COLO668 (cell line): Measurements from ENCODE around the gene AFAP1.

Experiments used
- DNase-seq: peaks from one replicate; lab custom pipeline; 2025; ENCODE audit not compliant: unreplicated experiment; lab: John Stamatoyannopoulos, UW

The AFAP1 gene

GRCh38 chr4:7970361-7970946, 30.8 kb upstream of the AFAP1 start:
- DNase-seq, result no peak

DNA sequence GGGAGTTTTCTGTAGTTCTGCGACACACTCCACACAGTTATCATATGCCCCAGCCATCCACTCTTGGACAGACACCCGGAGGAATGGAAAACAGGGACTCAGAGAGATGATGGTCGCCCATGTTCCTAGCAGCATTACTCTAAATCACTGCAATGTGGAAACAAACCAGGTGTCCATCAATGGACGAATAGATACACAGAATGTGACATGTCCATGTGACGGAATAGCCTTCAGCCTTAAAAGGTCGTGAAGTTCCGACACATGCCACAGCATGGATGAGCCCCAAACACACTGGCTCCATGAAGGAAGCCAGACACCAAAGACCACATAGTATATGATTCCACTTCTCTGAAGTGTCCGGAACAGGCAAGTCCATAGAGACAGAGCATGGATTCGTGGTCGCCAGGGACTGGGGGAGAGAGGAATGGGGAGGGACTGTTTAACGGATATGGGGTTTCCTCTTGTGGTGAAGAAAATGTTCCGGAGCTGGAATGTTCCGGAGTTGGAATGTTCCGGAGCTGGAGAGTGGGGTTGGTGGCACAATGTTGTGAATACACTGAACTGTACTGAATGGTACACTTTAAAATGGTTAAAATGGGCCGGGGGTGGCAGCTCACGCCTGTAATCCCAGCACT, 28.7 kb upstream of the AFAP1 start:
- no peak for DNase-seq

- DNase-seq, result no peak
Measured at GRCh38 chr4:7967501-7968261, 28.0 kb upstream of the AFAP1 start.

DNA sequence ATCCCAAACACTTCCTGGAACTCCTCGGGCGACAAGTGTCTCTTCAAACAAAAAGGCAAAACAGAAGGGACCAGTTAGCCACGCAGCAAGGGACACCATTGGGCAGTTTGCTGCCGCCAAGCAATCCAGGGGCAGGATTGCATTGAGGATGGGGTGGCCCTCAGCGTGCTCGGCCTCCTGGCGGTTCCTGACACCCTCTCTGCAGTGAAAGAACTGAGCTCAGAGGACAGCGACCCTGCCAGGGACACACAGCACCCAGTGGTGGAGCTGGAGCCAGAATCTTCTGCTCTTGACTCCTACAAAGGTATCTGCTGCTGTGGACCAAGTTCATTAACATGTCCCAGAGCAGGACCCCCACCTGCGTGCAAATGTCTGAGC, 27.4 kb upstream of the AFAP1 start:
- DNase-seq, result no peak

- DNase-seq, result no peak
Measured at GRCh38 chr4:7966281-7967062, 26.8 kb upstream of the AFAP1 start.

GRCh38 chr4:7964890-7965662, 25.4 kb upstream of the AFAP1 start:
- peak; percentile 19 for DNase-seq

- DNase-seq, result no peak
Measured at GRCh38 chr4:7964459-7964858, 24.8 kb upstream of the AFAP1 start.

GRCh38 chr4:7963691-7964090, 24.0 kb upstream of the AFAP1 start:
- no peak for DNase-seq

DNA sequence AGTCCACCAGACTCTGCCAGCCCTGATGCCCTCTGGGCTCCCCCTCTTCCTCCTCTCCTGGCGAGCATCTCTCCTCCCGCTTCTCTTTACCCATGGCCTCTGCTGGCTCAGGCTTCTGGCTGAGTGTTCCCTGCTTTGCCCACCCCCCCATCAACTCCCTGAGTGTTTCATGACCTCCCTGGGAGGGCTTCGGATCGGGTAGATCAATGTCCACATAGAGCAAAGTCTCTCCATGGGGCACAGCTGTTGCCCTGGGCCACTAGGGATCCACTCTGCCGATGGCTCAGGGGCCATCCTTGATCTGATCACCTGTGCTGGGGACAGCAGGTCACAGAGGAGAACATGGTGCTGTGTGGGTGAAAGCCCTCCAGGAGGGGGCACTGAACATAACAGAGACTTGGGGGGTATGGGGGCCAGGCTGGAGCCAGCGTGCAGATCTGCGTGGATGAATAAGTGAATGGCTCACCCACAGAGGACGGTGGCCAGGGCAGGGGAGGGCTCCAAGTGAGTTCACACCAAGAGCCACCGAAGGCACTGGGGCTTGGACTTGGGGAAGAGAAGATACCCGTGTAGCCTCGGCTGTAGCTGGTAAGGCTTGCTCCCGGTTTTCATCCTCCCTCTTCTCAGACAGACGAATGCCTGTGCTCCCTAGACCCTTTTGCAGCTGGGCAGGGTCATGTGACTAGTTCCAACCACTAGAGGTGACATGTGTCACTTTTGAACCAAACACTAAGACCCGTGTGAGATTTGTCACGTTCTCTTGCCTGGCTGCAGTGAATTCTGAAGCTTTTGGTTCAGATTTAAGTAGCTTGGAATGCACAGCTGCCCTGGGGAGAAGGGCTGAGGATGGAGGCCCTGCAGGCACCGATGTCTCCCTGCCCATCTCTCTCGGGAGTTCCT, 23.2 kb upstream of the AFAP1 start:
- DNase-seq, result no peak

- DNase-seq, result no peak
Measured at GRCh38 chr4:7960790-7961655, 21.4 kb upstream of the AFAP1 start.

DNA sequence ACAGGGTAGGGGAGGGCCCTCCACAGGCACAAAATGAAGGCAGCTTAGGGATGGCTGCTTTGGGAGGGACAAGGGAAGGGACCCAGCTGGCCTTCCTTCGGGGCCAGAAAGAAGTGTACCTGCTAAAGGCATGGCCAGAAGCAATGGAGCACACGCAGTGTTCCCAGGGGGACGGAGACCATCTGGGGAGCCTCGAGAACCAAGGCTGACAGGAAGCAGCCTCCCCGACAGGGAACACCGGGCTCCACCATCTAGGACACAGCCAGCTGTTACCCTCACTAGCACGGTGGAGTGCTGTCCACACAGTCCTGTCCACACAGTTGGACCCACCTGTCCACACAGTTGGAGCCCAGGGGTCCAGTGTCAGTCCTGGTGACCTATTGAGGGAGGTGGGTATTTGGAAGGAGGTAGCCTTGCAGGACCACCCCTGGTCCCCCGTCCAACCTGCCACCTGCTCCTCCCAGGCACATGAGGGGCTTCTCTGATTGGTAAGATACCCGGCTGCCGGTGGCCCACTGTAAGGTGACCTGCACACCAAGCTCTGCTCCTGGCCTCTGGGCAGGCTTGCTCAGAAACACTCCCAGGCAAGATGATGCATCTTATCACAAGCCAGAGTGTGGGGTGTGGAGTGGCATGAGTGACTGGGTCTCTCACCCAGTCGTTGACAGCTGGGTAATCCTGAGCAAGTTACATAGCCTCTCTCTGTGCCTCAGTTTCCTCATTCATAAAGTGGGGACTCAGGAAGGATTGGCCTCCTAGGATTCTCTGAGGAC, 20.5 kb upstream of the AFAP1 start:
- DNase-seq, result no peak

DNA sequence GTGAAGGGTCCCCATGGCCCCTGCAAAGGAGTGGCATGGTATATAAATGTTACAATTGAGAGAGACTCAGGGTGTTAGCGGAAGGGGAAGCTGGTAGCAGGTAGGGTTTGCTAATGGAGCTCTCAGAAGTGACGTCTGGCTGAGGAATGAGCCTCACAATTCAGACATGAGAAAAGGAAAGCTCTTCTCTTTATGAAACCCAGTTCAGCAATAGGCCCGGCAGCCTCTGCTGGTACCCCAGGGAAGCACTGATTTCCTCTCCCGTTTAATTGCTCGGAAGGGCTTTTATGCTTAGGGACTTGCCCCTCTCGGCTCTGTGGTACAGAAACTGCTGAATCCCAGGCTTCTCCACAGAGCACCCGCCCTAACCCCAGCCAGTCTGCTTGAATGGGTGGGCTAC, 19.4 kb upstream of the AFAP1 start:
- DNase-seq, result no peak

GRCh38 chr4:7956934-7957656, 17.4 kb upstream of the AFAP1 start:
- no peak for DNase-seq

DNA sequence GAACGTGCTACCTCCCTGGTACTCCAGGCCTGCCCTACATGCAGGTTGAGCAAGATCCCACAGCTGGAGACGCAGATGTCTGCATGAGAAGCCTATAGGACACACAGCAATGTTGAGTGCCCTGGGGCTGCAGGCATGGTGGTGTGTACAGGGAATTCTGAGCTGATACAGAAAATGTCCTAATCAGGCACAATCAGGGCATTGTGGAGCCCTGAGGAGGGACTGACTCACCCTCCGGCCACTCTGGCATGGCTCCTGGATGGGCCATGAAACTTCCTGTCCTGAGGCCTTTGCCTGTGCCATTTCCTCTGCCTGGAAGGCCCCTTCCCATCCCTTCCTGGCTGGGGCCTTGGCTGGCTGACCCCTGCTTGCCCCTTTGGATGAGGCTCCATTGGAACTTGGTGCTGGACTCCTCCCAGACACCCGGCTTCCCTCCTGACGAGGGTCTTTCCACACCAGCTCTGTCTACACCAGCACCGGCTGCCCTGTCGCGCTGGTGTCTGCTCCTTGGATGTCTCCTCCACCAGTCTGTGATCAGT, 16.7 kb upstream of the AFAP1 start:
- DNase-seq, result no peak

GRCh38 chr4:7955393-7955792, 15.7 kb upstream of the AFAP1 start:
- no peak for DNase-seq

- no peak for DNase-seq
Measured at GRCh38 chr4:7952615-7953014, 13.0 kb upstream of the AFAP1 start.
